HepG2 (cell line): ENCODE results near the gene IGF2BP3. TPM values are rescaled to one million over a fixed set of nuclear protein-coding genes. Genes with fewer than 3 reads are reported as not detected.

Experiments used
- ARNT2 ChIP-seq: sonication (generic); formaldehyde crosslinking; IDR thresholded peaks from 2 replicates; pipeline ENCODE4 v1.8.0; 2022; ENCODE audit warnings: mild to moderate bottlenecking, low read depth, missing genetic modification reagents, moderate library complexity
- IRX3 ChIP-seq: sonication (generic); formaldehyde crosslinking; IDR thresholded peaks from 2 replicates; pipeline ENCODE4 v1.8.1; 2023; ENCODE audit warnings: mild to moderate bottlenecking, low read depth, missing genetic modification reagents, borderline replicate concordance
- MXD1 ChIP-seq: sonication (generic); formaldehyde crosslinking; IDR thresholded peaks from 2 replicates; pipeline ENCODE4 v1.4.0; 2020; ENCODE audit warnings: mild to moderate bottlenecking, missing genetic modification reagents
- NONO ChIP-seq, 2 experiments: fragments of 450-650 bp in 1 of 2; sonication (generic) in 1 of 2; formaldehyde crosslinking in 1 of 2; IDR thresholded peaks in 1 of 2; conservative IDR thresholded peaks in 1 of 2; 2 replicates each; pipeline versions ENCODE4 v1.6.1 to v1.8.0; 2017 to 2022; ENCODE audit warnings: mild to moderate bottlenecking in 1 of 2, missing genetic modification reagents in 1 of 2, moderate library complexity in 1 of 2
- PREB ChIP-seq: sonication (generic); formaldehyde crosslinking; IDR thresholded peaks from 2 replicates; pipeline ENCODE4 v1.4.0; 2020; ENCODE audit warnings: missing genetic modification reagents
- RCOR2 ChIP-seq: IDR thresholded peaks from 2 replicates; pipeline ENCODE4 v1.6.1; 2016; ENCODE audit warnings: missing biosample characterization, missing genetic modification reagents
- ZNF207 ChIP-seq: fragments of 450-650 bp; IDR thresholded peaks from 2 replicates; pipeline ENCODE4 v1.6.1; 2016; ENCODE audit warnings: antibody characterized with exemption, borderline replicate concordance
- ZNF549 ChIP-seq: sonication (generic); formaldehyde crosslinking; IDR thresholded peaks from 2 replicates; pipeline ENCODE4 v1.5.0; 2020; ENCODE audit warnings: missing genetic modification reagents
- ZNF768 ChIP-seq: sonication (generic); formaldehyde crosslinking; IDR thresholded peaks from 2 replicates; pipeline ENCODE4 v1.4.0; 2020; ENCODE audit warnings: missing genetic modification reagents
- ZNF816 ChIP-seq: sonication (generic); formaldehyde crosslinking; IDR thresholded peaks from 2 replicates; pipeline ENCODE4 v1.8.0; 2022; ENCODE audit warnings: missing genetic modification reagents, mild to moderate bottlenecking, borderline replicate concordance
- ZSCAN9 ChIP-seq: IDR thresholded peaks from 2 replicates; pipeline ENCODE4 v1.6.1; 2016; ENCODE audit warnings: borderline replicate concordance
- polyA plus RNA-seq, 8 experiments: library from polyadenylated mRNA; depleted of rRNA in 3 of 8; stranded (reverse) in 7 of 8; unstranded in 1 of 8; fragments of >200 nt; fragmentation: Illumina TruSeq in 4 of 8; extraction: Trizol in 4 of 8; gene quantifications; 2 replicates each; pipeline versions ENCODE4 v1.2.1 to v1.2.3, GENCODE V29; 2011 to 2016; ENCODE audit warnings: low read depth in 4 of 8, missing spikeins in 1 of 8, mixed read lengths in 1 of 8; ENCODE audit not compliant: insufficient read depth in 1 of 8
- total RNA-seq, 5 experiments: library from RNA; depleted of rRNA; stranded (reverse); fragments of >200 nt; fragmentation: Illumina TruSeq; extraction: Trizol; gene quantifications; 2 replicates each; pipeline ENCODE4 v1.2.3, GENCODE V29; 2016; ENCODE audit warnings: low read depth in 1 of 5
- TF ChIP-seq, protein P1 (sequence below): sonication (generic); formaldehyde crosslinking; IDR thresholded peaks from 2 replicates; pipeline ENCODE4 v1.9.0; 2021; ENCODE audit warnings: mild to moderate bottlenecking, missing genetic modification reagents
- TF ChIP-seq, protein P2 (sequence below): sonication (generic); formaldehyde crosslinking; IDR thresholded peaks from 2 replicates; pipeline ENCODE4 v1.4.0; 2020; ENCODE audit warnings: missing genetic modification reagents
- TF ChIP-seq, protein P3 (sequence below): sonication (generic); formaldehyde crosslinking; IDR thresholded peaks from 2 replicates; pipeline ENCODE4 v1.5.1; 2020; ENCODE audit warnings: mild to moderate bottlenecking, missing genetic modification reagents
- TF ChIP-seq, protein P4 (sequence below): IDR thresholded peaks from 2 replicates; pipeline ENCODE4 v1.6.1; 2016; ENCODE audit warnings: missing compliant biosample characterization, missing genetic modification reagents, borderline replicate concordance

Gene IGF2BP3
- total and polyA plus RNA-seq, 2 of the 13 experiments (the other 11 are each of a cell fraction or from before 2014, with no cell fraction given) = 37.7 to 39.5 TPM

DNA sequence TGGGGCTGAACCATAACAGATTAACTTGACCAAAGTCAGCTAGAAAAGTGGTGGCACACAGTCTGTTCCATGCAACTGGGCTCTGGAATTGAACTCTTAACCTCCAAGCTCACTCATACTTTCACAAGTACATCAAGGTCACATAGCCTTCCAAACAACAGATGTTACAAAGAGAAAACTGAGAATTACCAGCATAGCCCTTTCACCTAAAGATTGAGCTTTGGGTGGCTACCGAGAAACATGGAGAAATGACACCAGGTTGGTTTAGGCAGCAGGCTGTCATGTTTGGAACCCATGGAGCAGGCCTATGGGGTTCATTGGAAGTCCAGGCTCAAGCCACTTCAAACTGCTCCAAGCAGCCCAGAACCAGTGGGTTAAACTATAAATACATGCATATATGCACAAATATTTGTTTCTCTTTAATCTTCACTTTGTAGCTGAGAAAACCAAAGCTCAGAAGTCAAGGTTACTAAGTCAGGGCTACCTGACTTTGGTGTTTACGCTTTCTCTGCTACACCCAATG is 112.1 kb downstream of the IGF2BP3 start (continued):
- TF ChIP-seq, protein P1, sequence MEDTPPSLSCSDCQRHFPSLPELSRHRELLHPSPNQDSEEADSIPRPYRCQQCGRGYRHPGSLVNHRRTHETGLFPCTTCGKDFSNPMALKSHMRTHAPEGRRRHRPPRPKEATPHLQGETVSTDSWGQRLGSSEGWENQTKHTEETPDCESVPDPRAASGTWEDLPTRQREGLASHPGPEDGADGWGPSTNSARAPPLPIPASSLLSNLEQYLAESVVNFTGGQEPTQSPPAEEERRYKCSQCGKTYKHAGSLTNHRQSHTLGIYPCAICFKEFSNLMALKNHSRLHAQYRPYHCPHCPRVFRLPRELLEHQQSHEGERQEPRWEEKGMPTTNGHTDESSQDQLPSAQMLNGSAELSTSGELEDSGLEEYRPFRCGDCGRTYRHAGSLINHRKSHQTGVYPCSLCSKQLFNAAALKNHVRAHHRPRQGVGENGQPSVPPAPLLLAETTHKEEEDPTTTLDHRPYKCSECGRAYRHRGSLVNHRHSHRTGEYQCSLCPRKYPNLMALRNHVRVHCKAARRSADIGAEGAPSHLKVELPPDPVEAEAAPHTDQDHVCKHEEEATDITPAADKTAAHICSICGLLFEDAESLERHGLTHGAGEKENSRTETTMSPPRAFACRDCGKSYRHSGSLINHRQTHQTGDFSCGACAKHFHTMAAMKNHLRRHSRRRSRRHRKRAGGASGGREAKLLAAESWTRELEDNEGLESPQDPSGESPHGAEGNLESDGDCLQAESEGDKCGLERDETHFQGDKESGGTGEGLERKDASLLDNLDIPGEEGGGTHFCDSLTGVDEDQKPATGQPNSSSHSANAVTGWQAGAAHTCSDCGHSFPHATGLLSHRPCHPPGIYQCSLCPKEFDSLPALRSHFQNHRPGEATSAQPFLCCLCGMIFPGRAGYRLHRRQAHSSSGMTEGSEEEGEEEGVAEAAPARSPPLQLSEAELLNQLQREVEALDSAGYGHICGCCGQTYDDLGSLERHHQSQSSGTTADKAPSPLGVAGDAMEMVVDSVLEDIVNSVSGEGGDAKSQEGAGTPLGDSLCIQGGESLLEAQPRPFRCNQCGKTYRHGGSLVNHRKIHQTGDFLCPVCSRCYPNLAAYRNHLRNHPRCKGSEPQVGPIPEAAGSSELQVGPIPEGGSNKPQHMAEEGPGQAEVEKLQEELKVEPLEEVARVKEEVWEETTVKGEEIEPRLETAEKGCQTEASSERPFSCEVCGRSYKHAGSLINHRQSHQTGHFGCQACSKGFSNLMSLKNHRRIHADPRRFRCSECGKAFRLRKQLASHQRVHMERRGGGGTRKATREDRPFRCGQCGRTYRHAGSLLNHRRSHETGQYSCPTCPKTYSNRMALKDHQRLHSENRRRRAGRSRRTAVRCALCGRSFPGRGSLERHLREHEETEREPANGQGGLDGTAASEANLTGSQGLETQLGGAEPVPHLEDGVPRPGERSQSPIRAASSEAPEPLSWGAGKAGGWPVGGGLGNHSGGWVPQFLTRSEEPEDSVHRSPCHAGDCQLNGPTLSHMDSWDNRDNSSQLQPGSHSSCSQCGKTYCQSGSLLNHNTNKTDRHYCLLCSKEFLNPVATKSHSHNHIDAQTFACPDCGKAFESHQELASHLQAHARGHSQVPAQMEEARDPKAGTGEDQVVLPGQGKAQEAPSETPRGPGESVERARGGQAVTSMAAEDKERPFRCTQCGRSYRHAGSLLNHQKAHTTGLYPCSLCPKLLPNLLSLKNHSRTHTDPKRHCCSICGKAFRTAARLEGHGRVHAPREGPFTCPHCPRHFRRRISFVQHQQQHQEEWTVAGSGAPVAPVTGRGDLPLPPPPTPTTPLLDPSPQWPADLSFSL (CRISPR knock-in tag) = no peak
- 0 out of 2 replicates have a peak, but pooled peaks have one; percentile 60 for TF ChIP-seq ZNF816 (CRISPR knock-in tag)
- no peak for TF ChIP-seq RCOR2 (CRISPR knock-in tag)
- 0 out of 2 replicates have a peak, but pooled peaks have one; percentile 17 for TF ChIP-seq ZSCAN9 (CRISPR knock-in tag)
- no peak for TF ChIP-seq ARNT2 (CRISPR knock-in tag)
- no peak for TF ChIP-seq MXD1
- TF ChIP-seq, protein P2, sequence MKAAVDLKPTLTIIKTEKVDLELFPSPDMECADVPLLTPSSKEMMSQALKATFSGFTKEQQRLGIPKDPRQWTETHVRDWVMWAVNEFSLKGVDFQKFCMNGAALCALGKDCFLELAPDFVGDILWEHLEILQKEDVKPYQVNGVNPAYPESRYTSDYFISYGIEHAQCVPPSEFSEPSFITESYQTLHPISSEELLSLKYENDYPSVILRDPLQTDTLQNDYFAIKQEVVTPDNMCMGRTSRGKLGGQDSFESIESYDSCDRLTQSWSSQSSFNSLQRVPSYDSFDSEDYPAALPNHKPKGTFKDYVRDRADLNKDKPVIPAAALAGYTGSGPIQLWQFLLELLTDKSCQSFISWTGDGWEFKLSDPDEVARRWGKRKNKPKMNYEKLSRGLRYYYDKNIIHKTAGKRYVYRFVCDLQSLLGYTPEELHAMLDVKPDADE (CRISPR knock-in tag) = no peak
- no peak for TF ChIP-seq ZNF549 (CRISPR knock-in tag)
- TF ChIP-seq ZNF768 (CRISPR knock-in tag) = no peak
- TF ChIP-seq PREB (CRISPR knock-in tag) = no peak
- TF ChIP-seq, protein P3, sequence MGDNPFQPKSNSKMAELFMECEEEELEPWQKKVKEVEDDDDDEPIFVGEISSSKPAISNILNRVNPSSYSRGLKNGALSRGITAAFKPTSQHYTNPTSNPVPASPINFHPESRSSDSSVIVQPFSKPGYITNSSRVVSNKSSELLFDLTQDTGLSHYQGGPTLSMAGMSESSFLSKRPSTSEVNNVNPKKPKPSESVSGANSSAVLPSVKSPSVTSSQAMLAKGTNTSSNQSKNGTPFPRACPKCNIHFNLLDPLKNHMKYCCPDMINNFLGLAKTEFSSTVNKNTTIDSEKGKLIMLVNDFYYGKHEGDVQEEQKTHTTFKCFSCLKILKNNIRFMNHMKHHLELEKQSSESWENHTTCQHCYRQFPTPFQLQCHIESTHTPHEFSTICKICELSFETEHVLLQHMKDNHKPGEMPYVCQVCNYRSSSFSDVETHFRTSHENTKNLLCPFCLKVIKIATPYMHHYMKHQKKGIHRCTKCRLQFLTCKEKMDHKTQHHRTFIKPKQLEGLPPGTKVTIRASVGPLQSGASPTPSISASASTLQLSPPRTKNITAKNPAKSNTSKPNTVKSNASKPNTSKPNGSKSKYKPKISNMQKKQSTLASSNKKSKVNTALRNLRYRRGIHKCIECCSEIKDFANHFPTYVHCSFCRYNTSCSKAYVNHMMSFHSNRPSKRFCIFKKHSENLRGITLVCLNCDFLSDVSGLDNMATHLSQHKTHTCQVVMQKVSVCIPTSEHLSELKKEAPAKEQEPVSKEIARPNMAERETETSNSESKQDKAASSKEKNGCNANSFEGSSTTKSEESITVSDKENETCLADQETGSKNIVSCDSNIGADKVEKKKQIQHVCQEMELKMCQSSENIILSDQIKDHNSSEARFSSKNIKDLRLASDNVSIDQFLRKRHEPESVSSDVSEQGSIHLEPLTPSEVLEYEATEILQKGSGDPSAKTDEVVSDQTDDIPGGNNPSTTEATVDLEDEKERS = no peak
- TF ChIP-seq, protein P4, sequence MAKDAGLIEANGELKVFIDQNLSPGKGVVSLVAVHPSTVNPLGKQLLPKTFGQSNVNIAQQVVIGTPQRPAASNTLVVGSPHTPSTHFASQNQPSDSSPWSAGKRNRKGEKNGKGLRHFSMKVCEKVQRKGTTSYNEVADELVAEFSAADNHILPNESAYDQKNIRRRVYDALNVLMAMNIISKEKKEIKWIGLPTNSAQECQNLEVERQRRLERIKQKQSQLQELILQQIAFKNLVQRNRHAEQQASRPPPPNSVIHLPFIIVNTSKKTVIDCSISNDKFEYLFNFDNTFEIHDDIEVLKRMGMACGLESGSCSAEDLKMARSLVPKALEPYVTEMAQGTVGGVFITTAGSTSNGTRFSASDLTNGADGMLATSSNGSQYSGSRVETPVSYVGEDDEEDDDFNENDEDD = no peak
- TF ChIP-seq ZNF207 = no peak
- TF ChIP-seq NONO (IDR thresholded peaks at IDR 0.05) = no peak
- TF ChIP-seq NONO (CRISPR knock-in tag; conservative IDR thresholded peaks at IDR 0.05) = no peak
- no peak for TF ChIP-seq IRX3 (CRISPR knock-in tag)
